CD4-positive, alpha-beta T cell treated with Interleukin-1 beta for 1 hour (primary cell): ENCODE data around the gene SMARCB1.

Source experiments
- DNase-seq, 2 donors: peaks; one replicate each; pipeline ENCODE4 v3.0.0-alpha.2; 2020 to 2022

The SMARCB1 gene

DNA sequence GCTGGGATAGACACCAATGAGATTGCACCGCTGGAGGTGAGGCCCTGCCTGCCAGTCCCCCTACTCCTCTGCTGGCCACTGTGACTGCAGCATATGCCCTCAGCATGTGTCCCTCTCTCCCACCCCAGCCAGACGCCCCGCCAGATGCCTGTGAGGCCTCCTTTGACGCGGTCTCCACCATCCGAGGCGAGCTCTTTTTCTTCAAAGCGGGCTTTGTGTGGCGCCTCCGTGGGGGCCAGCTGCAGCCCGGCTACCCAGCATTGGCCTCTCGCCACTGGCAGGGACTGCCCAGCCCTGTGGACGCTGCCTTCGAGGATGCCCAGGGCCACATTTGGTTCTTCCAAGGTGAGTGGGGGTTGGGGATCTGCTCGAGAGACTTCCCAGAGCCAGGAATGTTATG is 5.7 kb upstream of the SMARCB1 start:
- no peak for DNase-seq

DNA sequence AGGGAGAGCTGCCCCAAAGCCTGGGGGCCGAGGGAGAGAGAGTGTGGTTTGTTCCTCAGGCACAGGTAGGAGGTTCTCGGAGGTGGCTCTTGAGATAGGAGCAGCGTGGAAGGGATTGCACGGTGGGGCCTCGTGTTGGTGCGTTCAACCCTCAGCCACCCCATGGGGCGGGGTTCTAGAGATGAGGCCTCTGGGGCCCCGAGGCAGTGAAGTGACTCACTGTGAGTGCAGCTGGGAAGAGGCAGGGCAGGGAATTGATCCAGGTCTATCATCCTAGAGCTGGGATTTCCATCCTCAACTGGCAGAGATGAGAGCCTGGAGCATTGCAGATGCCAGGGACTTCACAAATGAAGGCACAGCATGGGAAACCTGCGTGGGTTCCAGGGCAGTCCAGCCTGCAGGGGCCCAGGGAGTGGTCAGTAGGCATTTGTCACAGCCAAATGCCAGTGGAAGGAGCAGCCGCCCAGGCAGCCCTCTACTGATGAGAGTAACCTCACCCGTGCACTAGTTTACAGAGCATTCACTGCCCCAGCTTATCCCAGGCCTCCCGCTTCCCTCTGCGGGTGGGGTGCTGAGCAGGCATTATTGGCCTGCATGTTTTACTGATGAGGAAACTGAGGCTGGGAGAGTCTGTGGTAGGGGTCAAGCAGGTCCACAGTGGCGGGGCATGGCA is 5.1 kb upstream of the SMARCB1 start:
- no peak for DNase-seq

DNA sequence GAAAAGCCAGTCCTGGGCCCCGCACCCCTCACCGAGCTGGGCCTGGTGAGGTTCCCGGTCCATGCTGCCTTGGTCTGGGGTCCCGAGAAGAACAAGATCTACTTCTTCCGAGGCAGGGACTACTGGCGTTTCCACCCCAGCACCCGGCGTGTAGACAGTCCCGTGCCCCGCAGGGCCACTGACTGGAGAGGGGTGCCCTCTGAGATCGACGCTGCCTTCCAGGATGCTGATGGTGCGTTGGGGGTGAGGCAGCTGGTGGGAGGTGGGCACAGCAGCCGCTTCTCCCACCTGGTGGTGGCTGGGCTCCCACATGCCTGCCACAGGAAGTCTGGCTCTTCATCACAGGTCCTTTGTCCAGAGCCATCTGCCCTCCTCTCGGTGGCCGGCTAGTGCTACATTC is 4.5 kb upstream of the SMARCB1 start:
- no peak for DNase-seq

- no peak for DNase-seq
Observed at GRCh38 chr22:23782703-23783102, 4.1 kb upstream of the SMARCB1 start.

- no peak for DNase-seq
Observed at GRCh38 chr22:23783265-23784150, 3.3 kb upstream of the SMARCB1 start.

DNA sequence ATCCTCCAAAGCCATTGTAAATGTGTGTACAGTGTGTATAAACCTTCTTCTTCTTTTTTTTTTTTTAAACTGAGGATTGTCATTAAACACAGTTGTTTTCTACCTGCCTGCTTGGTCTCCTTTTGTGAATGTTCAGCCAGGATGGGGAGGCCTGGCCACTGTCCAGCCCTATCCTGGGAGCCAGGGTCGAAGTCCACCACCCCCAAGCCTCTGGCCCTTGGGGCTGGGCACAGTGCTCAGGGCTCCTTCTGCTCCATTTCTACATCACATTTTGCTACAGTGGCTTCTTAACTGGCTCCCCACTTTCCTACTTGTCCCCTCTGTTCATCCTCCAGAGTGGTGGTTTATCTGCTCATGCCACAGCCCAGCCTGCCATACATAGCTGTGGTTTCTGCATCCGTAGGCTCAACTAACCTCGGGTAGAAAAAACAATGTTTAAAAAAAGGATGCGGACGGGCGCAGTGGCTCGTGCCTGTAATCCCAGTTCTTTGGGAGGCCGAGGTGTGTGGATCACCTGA is 2.5 kb upstream of the SMARCB1 start:
- DNase-seq = no peak

DNA sequence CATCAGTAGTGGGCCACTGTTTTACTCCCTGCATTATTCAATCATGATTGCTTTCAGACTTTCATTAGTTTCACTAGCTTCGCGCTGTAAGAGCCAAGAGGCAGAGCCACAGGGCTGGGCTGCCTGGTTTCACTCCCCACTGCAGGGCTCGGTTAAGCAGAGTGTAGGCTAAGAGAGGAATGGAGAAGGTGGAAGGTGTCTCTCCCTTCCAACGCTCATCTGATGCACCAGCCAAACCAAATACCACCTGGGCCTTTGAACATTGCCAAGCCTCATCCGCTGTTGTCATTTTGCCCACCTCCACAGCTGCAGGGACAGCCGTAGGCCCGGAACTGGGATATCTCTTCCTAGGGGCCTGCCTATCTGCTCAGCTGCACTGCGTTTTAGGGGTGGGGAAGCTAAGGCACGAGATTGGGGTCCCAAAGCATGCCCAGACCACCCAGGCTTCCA is 480 bp upstream of the SMARCB1 start:
- no peak for DNase-seq

GRCh38 chr22:23787600-23787896 is 782 bp downstream of the SMARCB1 start:
- DNase-seq = peak in 1 of 2 donors; percentile 7

GRCh38 chr22:23787910-23788309 is 1.1 kb downstream of the SMARCB1 start:
- no peak for DNase-seq

DNA sequence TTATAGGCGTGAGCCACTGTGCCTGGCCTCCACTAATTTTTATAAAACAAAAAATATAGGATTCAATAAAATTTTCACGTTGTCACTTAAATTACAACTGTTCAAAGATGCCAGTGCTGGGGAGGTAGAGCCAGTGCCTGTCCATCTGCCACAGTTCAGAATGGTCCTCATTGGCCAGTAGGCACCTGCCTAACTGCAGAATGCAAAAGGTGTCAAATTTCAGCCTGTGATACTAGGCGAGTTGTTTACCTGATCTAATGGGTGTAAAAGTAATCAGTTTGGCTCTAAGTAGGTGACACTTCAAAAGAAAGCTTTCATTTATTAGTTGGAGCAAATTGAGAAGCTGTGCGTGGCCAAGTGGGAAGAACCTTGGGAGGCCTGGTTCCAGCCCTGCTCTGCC is 2.4 kb downstream of the SMARCB1 start:
- DNase-seq = no peak

GRCh38 chr22:23789638-23790037 is 2.9 kb downstream of the SMARCB1 start:
- no peak for DNase-seq

GRCh38 chr22:23790819-23791737 is 4.3 kb downstream of the SMARCB1 start:
- DNase-seq = no peak

- DNase-seq = no peak
Observed at GRCh38 chr22:23791738-23792645, 5.2 kb downstream of the SMARCB1 start.

- no peak for DNase-seq
Observed at GRCh38 chr22:23793326-23793725, 6.6 kb downstream of the SMARCB1 start.

DNA sequence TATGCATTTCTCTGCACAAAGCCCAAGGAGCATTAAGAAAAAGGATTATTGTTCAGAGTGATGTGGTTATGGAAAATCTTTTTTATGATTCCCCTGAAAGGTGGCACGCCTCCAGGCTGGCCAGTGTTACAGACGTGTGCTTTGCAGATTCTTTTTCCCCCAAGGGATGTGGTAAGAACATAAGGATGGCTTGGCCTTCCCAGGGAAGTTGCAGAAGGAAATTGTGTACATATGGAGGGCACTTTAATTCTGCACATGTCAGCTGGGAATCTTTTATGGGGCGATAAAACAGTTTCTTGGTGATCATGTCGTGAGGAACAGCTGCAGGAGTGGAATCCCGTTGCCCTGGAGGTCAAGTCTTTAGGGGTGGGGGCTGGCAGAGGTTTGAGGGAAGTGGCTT is 9.7 kb downstream of the SMARCB1 start:
- no peak for DNase-seq

DNA sequence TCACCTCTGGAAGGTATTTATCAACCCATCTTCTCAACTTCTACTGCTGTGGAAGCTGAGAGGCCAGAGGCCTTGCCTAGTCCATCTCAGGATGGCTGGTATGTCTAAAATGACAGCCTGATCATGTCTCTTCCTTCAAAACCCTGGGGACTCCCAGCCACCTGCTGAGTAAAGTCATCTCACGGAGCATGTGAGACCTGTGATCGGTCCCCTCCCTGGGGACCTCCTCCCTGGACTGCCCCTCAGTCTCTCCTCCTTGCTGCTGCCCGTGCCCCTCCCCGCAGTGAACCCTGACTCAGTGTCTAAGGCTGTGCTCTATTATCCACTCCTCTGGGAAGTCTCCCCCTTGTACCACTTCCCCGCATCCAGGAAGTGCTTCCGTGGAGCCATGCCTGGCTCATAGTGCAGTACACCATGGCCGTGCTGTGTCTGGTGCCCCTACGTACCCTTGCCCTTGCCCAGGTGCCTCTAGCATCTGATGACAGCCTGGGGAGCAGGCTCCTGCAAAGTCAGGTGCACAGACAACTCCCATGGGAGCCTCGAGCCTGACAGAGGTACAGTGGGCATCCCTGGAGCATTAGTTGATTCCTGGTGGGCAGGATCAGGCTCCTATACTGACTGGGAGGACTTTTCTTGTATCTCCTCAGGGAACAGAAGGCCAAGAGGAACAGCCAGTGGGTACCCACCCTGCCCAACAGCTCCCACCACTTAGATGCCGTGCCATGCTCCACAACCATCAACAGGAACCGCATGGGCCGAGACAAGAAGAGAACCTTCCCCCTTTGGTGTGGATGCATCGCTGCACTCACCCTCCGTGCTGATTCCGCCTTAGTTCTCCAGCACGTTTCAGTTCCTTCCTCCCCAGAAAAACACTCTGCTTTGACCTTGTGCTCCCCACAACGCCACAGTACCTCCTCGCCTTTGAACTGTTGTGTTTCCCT is 13.8 kb downstream of the SMARCB1 start:
- DNase-seq = peak in 1 of 2 donors; percentile 49

DNA sequence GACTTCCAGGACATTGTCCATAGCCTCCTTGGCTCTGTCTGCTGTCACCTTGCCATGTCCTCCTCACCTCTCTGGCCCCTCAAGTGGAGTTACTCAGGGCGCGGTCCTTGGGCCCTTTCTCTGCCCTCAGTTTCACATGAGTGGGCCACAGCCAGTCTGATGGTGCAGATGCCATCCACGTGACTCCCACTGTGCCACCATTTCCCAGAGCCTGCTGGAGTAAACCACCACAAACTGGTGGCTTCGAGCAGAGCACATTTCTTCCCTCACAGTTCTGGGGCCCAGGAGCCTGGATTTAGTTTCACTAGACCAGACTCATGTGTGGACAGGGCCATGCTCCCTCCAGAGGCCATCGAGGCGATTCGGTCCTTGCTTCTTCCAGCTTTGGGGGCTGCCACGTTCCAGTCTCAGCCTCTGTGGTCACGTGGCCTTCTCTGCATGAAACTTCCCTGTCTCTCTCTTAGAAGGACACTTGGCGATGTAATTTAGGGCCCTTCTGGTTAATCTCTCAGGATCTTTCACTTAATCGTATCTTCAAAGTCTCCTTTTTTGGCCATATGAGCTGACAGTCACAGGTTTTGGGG is 14.6 kb downstream of the SMARCB1 start:
- DNase-seq = no peak

DNA sequence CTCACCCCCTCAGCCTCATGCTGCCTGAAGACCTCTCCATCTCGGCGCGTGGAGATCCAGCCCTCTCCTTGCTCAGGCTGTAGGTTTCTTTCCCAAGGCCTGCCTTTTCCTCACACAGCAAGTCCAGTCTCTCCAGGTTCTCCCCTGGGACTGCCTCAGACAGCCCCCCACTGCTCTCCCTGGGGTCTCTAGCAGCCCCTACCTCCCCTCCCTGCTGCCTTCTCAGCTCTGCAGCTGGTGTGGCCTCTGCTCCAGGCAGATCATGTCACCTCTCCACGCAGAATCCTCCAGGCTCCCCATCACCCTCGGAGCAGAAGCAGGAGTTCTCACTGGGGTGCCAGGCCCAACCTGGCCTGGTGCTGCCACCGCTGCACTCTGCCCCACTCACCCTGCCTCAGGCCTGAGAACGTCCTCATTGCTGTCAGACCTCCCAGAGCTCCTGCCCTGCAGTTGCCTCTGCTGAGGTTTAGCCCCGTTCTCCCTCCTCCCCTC is 15.2 kb downstream of the SMARCB1 start:
- no peak for DNase-seq

GRCh38 chr22:23803001-23803819 is 16.4 kb downstream of the SMARCB1 start:
- no peak for DNase-seq
